Measurements from ENCODE around the gene SSH2. TPM values are rescaled to one million over a fixed set of nuclear protein-coding genes. Genes with fewer than 3 reads are reported as not detected.

SSH2 gene
- total and polyA plus RNA-seq, 2 donors from 2014 or later = 19.7 to 62.5 TPM

DNA sequence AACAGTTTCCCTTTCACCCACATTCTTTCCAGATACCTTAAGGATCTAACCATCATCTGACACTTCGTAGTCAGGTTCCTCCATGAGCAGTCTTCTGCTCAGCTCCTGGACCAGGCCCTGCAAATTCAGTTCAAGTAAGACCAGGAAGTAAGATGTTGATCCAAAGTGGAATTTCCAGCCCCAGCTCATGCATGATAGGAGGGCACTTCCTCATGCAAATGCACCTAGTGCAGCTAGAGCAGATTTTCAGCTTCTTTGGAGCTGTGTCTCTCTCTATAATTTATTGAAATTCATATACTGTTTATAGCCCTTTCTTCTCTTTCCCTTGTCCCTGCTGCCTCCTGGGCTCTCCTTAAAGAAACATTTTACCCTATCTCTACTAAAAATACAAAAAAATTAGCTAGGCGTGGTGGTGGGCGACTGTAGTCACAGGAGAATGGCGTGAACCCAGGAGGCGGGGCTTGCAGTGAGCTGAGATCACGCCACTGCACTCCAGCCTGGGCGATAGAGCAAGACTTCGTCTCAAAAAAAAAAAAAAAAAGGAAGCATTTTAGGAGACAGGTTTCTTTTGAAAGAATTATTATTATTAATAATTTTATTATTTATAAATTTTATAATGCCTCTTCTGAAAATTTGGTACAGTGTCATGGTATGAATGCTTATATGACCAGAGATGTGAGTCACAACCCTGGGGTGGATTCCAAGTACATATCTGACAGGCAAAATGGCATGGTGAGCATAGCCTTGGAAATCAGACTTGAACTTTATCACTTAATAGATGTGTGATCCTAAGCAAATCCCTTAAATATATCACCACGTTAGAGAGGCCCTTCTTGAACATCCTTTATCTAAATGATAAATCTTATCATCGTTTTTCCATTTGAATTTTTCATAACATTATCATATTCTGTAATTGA, 94.3 kb downstream of the SSH2 start:
- FAIRE-seq = no peak
- H3K4me1 ChIP-seq (ENCODE audit: control insufficient read depth in 2 of 3, insufficient read depth in 2 of 3, low read depth in 1 of 3, low read length in 3 of 3) = no peaks in the 10 kb centered on the region
- intact Hi-C loops (cut with DNase I) = no loop called here
- H3K9me3 ChIP-seq (ENCODE audit: control insufficient read depth in 2 of 3, insufficient read depth in 1 of 3, low read length in 3 of 3) = no peaks in the 10 kb centered on the region
- no peaks in the 10 kb centered on the region for H3K36me3 ChIP-seq (ENCODE audit: control insufficient read depth in 2 of 3, insufficient read depth in 3 of 3, low read length in 3 of 3)
- peak in 1 of 5 donors; percentile 46 for DNase-seq
- no peak overlapping the region for H3K4me3 ChIP-seq (ENCODE audit: low read length in 3 of 3)
- H3K27ac ChIP-seq (ENCODE audit: low read depth in 2 of 2, low read length in 2 of 2) = no peak overlapping the region
- no peaks in the 10 kb centered on the region for H3K27me3 ChIP-seq (ENCODE audit: control insufficient read depth, insufficient read depth, low read length)
- no peak overlapping the region for H3K9ac ChIP-seq (ENCODE audit: low read length in 3 of 3)
- TF ChIP-seq, protein P1, sequence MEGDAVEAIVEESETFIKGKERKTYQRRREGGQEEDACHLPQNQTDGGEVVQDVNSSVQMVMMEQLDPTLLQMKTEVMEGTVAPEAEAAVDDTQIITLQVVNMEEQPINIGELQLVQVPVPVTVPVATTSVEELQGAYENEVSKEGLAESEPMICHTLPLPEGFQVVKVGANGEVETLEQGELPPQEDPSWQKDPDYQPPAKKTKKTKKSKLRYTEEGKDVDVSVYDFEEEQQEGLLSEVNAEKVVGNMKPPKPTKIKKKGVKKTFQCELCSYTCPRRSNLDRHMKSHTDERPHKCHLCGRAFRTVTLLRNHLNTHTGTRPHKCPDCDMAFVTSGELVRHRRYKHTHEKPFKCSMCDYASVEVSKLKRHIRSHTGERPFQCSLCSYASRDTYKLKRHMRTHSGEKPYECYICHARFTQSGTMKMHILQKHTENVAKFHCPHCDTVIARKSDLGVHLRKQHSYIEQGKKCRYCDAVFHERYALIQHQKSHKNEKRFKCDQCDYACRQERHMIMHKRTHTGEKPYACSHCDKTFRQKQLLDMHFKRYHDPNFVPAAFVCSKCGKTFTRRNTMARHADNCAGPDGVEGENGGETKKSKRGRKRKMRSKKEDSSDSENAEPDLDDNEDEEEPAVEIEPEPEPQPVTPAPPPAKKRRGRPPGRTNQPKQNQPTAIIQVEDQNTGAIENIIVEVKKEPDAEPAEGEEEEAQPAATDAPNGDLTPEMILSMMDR (IDR thresholded peaks at IDR 0.05; ENCODE audit: borderline replicate concordance, extremely low read depth, insufficient read depth) = no peak

- Histone ChIP-seq H3K36me3 (ENCODE audit: control insufficient read depth in 2 of 3, insufficient read depth in 3 of 3, low read length in 3 of 3) (no peaks in the 10 kb centered on the region), H3K9ac (ENCODE audit: low read length in 3 of 3) (no peak overlapping the region), H3K9me3 (ENCODE audit: control insufficient read depth in 2 of 3, insufficient read depth in 1 of 3, low read length in 3 of 3) (no peaks in the 10 kb centered on the region), H3K27ac (ENCODE audit: low read depth in 2 of 2, low read length in 2 of 2) (no peak overlapping the region), H3K27me3 (ENCODE audit: control insufficient read depth, insufficient read depth, low read length) (no peaks in the 10 kb centered on the region), H3K4me1 (ENCODE audit: control insufficient read depth in 2 of 3, insufficient read depth in 2 of 3, low read depth in 1 of 3, low read length in 3 of 3) (no peaks in the 10 kb centered on the region), H3K4me3 (ENCODE audit: low read length in 3 of 3) (no peak overlapping the region)
- FAIRE-seq (no peak), DNase-seq (no peak)
- TF ChIP-seq, protein P1 (IDR thresholded peaks at IDR 0.05; ENCODE audit: borderline replicate concordance, extremely low read depth, insufficient read depth) = no peak
- intact Hi-C loops (cut with DNase I) = no loop called here
Measured at GRCh38 chr17:29833801-29834200, 96.2 kb downstream of the SSH2 start.

DNA sequence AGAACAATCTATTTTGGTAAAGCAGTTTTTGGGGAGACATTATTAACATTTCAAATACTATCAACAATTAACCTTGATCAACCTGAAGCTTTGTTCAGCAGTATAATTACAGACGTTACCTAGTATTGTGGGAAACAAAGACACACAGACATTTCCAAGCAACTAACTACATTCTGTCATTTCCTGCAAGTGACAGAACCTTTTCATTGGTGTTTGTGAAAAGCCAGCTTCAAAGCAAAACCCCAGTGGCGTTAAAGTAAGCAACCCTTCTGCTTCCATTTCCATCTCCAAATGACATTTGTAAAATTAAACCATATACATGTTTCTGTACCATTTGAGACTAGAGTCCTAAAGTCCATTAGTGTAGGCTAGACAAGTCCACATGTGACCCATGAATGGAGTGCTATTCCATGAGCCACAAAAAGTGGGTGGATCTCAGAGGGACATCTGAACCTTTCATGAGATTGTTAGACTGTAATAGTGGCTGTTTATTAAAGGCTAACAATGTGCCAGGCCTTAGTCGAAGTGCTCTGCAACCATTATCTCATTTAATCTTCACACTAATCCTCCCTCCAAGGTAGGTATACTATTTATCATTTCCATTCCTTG, 101.2 kb downstream of the SSH2 start:
- DNase-seq (no peak), FAIRE-seq (no peak)
- TF ChIP-seq, protein P1 (IDR thresholded peaks at IDR 0.05; ENCODE audit: borderline replicate concordance, extremely low read depth, insufficient read depth) = no peak
- no peaks in the 10 kb centered on the region for H3K9me3 ChIP-seq (ENCODE audit: control insufficient read depth in 2 of 3, insufficient read depth in 1 of 3, low read length in 3 of 3)
- H3K9ac ChIP-seq (ENCODE audit: low read length in 3 of 3) = no peak overlapping the region
- intact Hi-C loops (cut with DNase I) = no loop called here
- H3K4me1 ChIP-seq (ENCODE audit: control insufficient read depth in 2 of 3, insufficient read depth in 2 of 3, low read depth in 1 of 3, low read length in 3 of 3) = no peaks in the 10 kb centered on the region
- H3K27me3 ChIP-seq (ENCODE audit: control insufficient read depth, insufficient read depth, low read length) = no peaks in the 10 kb centered on the region
- no peak overlapping the region for H3K4me3 ChIP-seq (ENCODE audit: low read length in 3 of 3)
- no peaks in the 10 kb centered on the region for H3K36me3 ChIP-seq (ENCODE audit: control insufficient read depth in 2 of 3, insufficient read depth in 3 of 3, low read length in 3 of 3)
- H3K27ac ChIP-seq (ENCODE audit: low read depth in 2 of 2, low read length in 2 of 2) = no peak overlapping the region

Data from kidney (tissue), 14 donors.